ENCODE data around the gene SIRPA. TPM values are rescaled to one million over a fixed set of nuclear protein-coding genes. Genes with fewer than 3 reads are reported as not detected.

SIRPA gene
- total and polyA plus RNA-seq, 2 of the 4 experiments (the other 2 are of a cell fraction), result 9.9 to 40.2 TPM

- H2AK9ac ChIP-seq (replicated peaks; ENCODE audit: low read depth, low read length, poor library complexity), result no peak overlapping the region
- ATAC-seq (ENCODE audit: low read depth), result peak; percentile 50
Measured at GRCh38 chr20:1946762-1947534, 51.7 kb downstream of the SIRPA start.

More at GRCh38 chr20:1946762-1947534, 51.7 kb downstream of the SIRPA start:
- peak; percentile 17 for DNase-seq
- H2BK15ac ChIP-seq (ENCODE audit: low read depth, low read length), result no peak overlapping the region
- H3K18ac ChIP-seq (ENCODE audit: low read depth, low read length), result no peak overlapping the region
- no peak overlapping the region for H3K14ac ChIP-seq (replicated peaks; ENCODE audit: low read depth, low read length)
- H3K4me2 ChIP-seq (ENCODE audit: low read depth, low read length), result peak overlapping the region; percentile 35
- H3K23ac ChIP-seq (ENCODE audit: low read depth, low read length), result no peak overlapping the region
- no peak overlapping the region for H2BK5ac ChIP-seq (ENCODE audit: low read depth, low read length, poor library complexity, severe bottlenecking)
- in situ Hi-C loops (cut with MboI; ENCODE audit: low sequenced_read_pairs) (no loop called here), dilution Hi-C loops (cut with HindIII; ENCODE audit: low sequenced_read_pairs, unreplicated experiment) (no loop called here), intact Hi-C loops (cut with micrococcal nuclease) (no loop called here)
- peaks cover 2% of the 10 kb centered on the region for H3K4me1 ChIP-seq (ENCODE audit: control insufficient read depth, insufficient read depth, low read length)
- H2BK20ac ChIP-seq (ENCODE audit: low read depth, low read length), result no peak overlapping the region
- no peaks in the 10 kb centered on the region for H3K79me1 ChIP-seq (ENCODE audit: low read depth in 1 of 2, low read length in 2 of 2)
- no TSS peak for BruUV-seq (replicated peaks)
- H3K4ac ChIP-seq (ENCODE audit: low read depth, low read length), result no peak overlapping the region
- no peak overlapping the region for H2BK120ac ChIP-seq (ENCODE audit: low read depth, low read length)
- WGBS, 2 experiments (ENCODE audit: extremely low coverage in 2 of 2, insufficient read length in 1 of 2), result 8% methylated on average over 28 of the region's 39 CpGs; no CpG with 5 or more reads in 1 of the 2 experiments
- POLR2A ChIA-PET (ENCODE audit: unreplicated experiment), result no interaction called here
- H3K4me3 ChIP-seq (ENCODE audit: insufficient read depth, low read depth, low read length), result no peak overlapping the region; the same call in 1 of the 2 replicates
- peaks cover 74% of the 10 kb centered on the region for H3K27me3 ChIP-seq (ENCODE audit: control insufficient read depth, insufficient read depth, low read length)
- no peaks in the 10 kb centered on the region for H3K36me3 ChIP-seq (ENCODE audit: control insufficient read depth, insufficient read depth, low read length)
- H4K5ac ChIP-seq (ENCODE audit: low read depth, low read length), result no peak overlapping the region
- H3K9ac ChIP-seq (ENCODE audit: low read depth, low read length), result no peak overlapping the region
- H2AK5ac ChIP-seq (ENCODE audit: low read depth, low read length), result no peak overlapping the region
- no peaks in the 10 kb centered on the region for H3K9me3 ChIP-seq (ENCODE audit: control insufficient read depth, insufficient read depth, low read length)
- H3K27ac ChIP-seq (ENCODE audit: insufficient read depth, low read length), result no peak overlapping the region
- H3K56ac ChIP-seq (ENCODE audit: extremely low read depth, insufficient read depth, low read length), result no peak overlapping the region
- H3K9me1 ChIP-seq (ENCODE audit: insufficient read depth, low read length), result no peaks in the 10 kb centered on the region
- no peak overlapping the region for H4K8ac ChIP-seq (ENCODE audit: low read depth in 2 of 2, low read length in 2 of 2)
- no peak overlapping the region for H4K91ac ChIP-seq (ENCODE audit: insufficient read depth, low read depth, low read length)
- peak overlapping the region; percentile 3 for H2AFZ ChIP-seq (replicated peaks; ENCODE audit: low read length, poor library complexity)
- no peaks in the 10 kb centered on the region for H4K20me1 ChIP-seq (ENCODE audit: insufficient read depth, low read length)
- no peak for TF ChIP-seq MAFK (IDR thresholded peaks at IDR 0.05; ENCODE audit: low read depth, low read length)
- TF ChIP-seq RAD21 (IDR thresholded peaks at IDR 0.05; ENCODE audit: low read length), result no peak
- TF ChIP-seq MAZ (IDR thresholded peaks at IDR 0.05; ENCODE audit: borderline replicate concordance, low read depth, low read length), result no peak
- TF ChIP-seq MXI1 (IDR thresholded peaks at IDR 0.05; ENCODE audit: borderline replicate concordance, low read depth, low read length), result no peak
- 0 out of 2 replicates have a peak, but pooled peaks have one; percentile 10 for TF ChIP-seq CEBPB (IDR thresholded peaks at IDR 0.05; ENCODE audit: low read depth, low read length)
- no peak for TF ChIP-seq BHLHE40 (IDR thresholded peaks at IDR 0.05; ENCODE audit: low read depth, low read length)
- TF ChIP-seq SMC3 (IDR thresholded peaks at IDR 0.05; ENCODE audit: low read depth, low read length), result no peak
- no peak for TF ChIP-seq FOS (IDR thresholded peaks at IDR 0.05; ENCODE audit: low read depth, low read length)
- no peak for TF ChIP-seq POLR2A (IDR thresholded peaks at IDR 0.05; ENCODE audit: low read depth, low read length)
- CTCF ChIA-PET, result interaction anchor here (1.2 kb wide), 1 partner anchor 47 kb away, joined by 3 read pairs; no protein-coding TSS in a partner anchor
